Ovary (tissue), 3 donors: ENCODE measurements around the gene ATP6V0A4.

Experiments used
- CTCF ChIP-seq, 3 donors: fragments of 450-650 bp in 2 of 3; fragments of 200-600 bp in 1 of 3; IDR thresholded peaks; one replicate each; pipeline versions ENCODE4 v1.5.1 to v1.8.0; 2016 to 2022; ENCODE audit warnings: antibody characterized with exemption in 3 of 3, mild to moderate bottlenecking in 1 of 3
- EP300 ChIP-seq: sonication (generic); formaldehyde crosslinking; IDR thresholded peaks from one replicate; pipeline ENCODE4 v1.6.1; 2017; ENCODE audit warnings: antibody characterized with exemption
- POLR2A ChIP-seq: fragments of 450-650 bp; IDR thresholded peaks from one replicate; pipeline ENCODE4 v1.6.1; 2017; ENCODE audit warnings: antibody characterized with exemption, mild to moderate bottlenecking, moderate library complexity
- donor health status: DM: no; HTN: no; CAD: no.

GRCh38 chr7:138748666-138749065, 49.3 kb downstream of the ATP6V0A4 start:
- no peak for TF ChIP-seq EP300
- TF ChIP-seq CTCF (IDR thresholded peaks at IDR 0.05): no peak
- TF ChIP-seq POLR2A: no peak
